Heart right ventricle (tissue), 16 donors: Measurements from ENCODE around the gene CCDC175. TPM values are rescaled to one million over a fixed set of nuclear protein-coding genes. Genes with fewer than 3 reads are reported as not detected.

Source experiments
- ATAC-seq, 8 donors: fragments of 200-7000 bp; cut with Tn5 transposase; one replicate each; pipeline ENCODE4 v1.9.1; 2020; ENCODE audit warnings: mild to moderate bottlenecking in 8 of 8, moderate library complexity in 8 of 8, moderate number of reproducible peaks in 1 of 8
- DNase-seq, 2 donors: peaks; one replicate each; pipeline ENCODE4 v3.0.0-alpha.2; 2020
- H3K27ac ChIP-seq, 10 donors: fragments of 200-600 bp; sonication (generic) in 2 of 10; one replicate each; pipeline versions ENCODE4 v1.5.0 to v1.8.0; 2020 to 2022; ENCODE audit warnings: mild to moderate bottlenecking in 3 of 10
- H3K27me3 ChIP-seq, 7 donors: fragments of 200-600 bp; one replicate each; pipeline ENCODE4 v1.8.0; 2021 to 2022; ENCODE audit warnings: mild to moderate bottlenecking in 2 of 7
- H3K36me3 ChIP-seq, 9 donors: fragments of 200-600 bp; sonication (generic) in 1 of 9; one replicate each; pipeline versions ENCODE4 v1.5.0 to v1.8.0; 2020 to 2022; ENCODE audit warnings: mild to moderate bottlenecking in 2 of 9
- H3K4me1 ChIP-seq, 9 donors: fragments of 200-600 bp; sonication (generic) in 1 of 9; one replicate each; pipeline versions ENCODE4 v1.5.0 to v1.8.0; 2020 to 2022; ENCODE audit warnings: mild to moderate bottlenecking in 4 of 9
- H3K4me3 ChIP-seq, 10 donors: fragments of 200-600 bp; sonication (generic) in 2 of 10; one replicate each; pipeline versions ENCODE4 v1.5.0 to v1.8.0; 2020 to 2022; ENCODE audit warnings: mild to moderate bottlenecking in 7 of 10, moderate library complexity in 2 of 10
- H3K9me3 ChIP-seq, 11 donors: fragments of 200-600 bp in 10 of 11; sonication (generic) in 2 of 11; one replicate each; pipeline versions ENCODE4 v1.5.0 to v1.8.0; 2013 to 2022; ENCODE audit warnings: mild to moderate bottlenecking in 2 of 11, control low read depth in 1 of 11, moderate library complexity in 1 of 11
- WGBS, 2 donors: extraction: QIAGEN DNeasy Blood & Tissue Kit; methylation state at CpG; one replicate each; pipeline ENCODE4 v1.1.7; 2013; ENCODE audit warnings: inconsistent platforms in 1 of 2; 5-methylcytosine and 5-hydroxymethylcytosine counted together
- intact Hi-C, 10 donors: fragments of 100-400 bp; cut with DNase I; formaldehyde crosslinking; loops; one replicate each; pipeline versions ENCODE4 v1.11.1 to v1.14.2; 2022
- polyA plus RNA-seq, 2 donors: library from polyadenylated mRNA; stranded (reverse); fragments of 200-250 nt; gene quantifications; one replicate each; pipeline ENCODE4 v1.2.3, GENCODE V29; 2013
- total RNA-seq, 10 donors: library from RNA; stranded (reverse); fragmentation: NEBNext Ultra II Directional in 3 of 10; extraction: Animal tissue kit (Norgen Biotek cat#: 25700) in 3 of 10; gene quantifications; one replicate each; pipeline versions ENCODE4 v1.2.1 to v1.2.4, GENCODE V29; 2021 to 2023
- TF ChIP-seq, protein P1 (sequence below), 9 donors: fragments of 200-600 bp; sonication (generic) in 2 of 9; IDR thresholded peaks; one replicate each; pipeline versions ENCODE4 v1.5.0 to v1.8.0; 2021 to 2022; ENCODE audit warnings: antibody characterized with exemption in 9 of 9, mild to moderate bottlenecking in 5 of 9, moderate library complexity in 1 of 9
- donor health status: Arrhythmogenic right ventricular cardiomyopathy.
- donor health status: ischemic (EF 13 %, LVEDD 7.1; RV severe dilation, severe dysfunction).
- donor health status: healthy with polysubstance abuse.
- donor health status: DM: no; HTN: yes; CAD: no.
- donor health status: DM: no; HTN: no; CAD: no.
- donor health status: ischemic (EF 25% LVEDD 6.9; RV normal size, moderate dysfunction).
- donor health status: ischemic (EF 25% LVEDD 5.7; RV mildly dilated, moderate dysfunction).
- donor health status: healthy.
- donor health status: DM: yes; HTN: yes; CAD: no.
- donor health status: Ischemic cardiomyopathy.
- donor health status: ischemic (EF 35%, LVEDD 5.7; RV mildly dilated, moderate dysfunction).
- donor health status: nonischemic (EF 11% LVEDD 7.7; RV severe dilation, severe dysfunction).
- donor health status: DM: yes; HTN: yes; CAD: no.
- donor health status: PGD.
- donor health status: ischemic (EF 29% LVEDD 5.4; RV normal size, mild dysfunction).
- donor health status: nonischemic (EF 23%, LVEDD 6.1; RV moderate dilation, normal function).

Gene CCDC175
- total and polyA plus RNA-seq, 12 donors: not detected

DNA sequence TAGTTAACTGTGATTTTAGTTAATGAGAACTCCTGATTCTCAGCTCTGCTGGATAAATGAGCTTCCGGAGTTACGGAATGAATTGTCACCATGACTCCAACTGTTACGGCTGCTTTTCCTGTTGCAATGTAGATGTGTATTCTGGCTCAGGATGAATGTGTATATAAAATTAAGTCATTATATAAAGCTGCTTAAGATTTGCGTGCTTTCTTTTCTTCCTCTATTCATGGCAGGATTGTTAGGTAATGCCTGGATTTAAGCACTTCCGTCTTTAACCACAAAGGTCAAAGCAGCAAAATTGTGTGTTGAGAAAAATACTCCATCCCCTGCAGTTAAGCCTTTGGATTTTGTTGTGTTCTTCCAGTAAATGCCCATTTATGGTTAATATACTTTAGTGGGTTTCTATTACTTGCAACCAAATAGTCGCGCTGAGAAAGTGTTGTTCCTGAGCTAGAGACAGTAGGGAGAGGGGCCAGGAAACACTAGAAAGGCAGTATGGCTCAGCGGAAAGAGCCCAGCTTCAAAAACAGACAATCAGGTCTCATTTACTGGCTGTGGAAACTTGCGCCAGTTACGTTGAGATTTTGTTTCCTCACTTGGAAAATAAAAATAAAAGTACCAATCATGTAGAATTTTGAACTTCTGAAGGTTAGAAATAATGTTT, 9.4 kb upstream of the CCDC175 start:
- Histone ChIP-seq H3K4me3 (peak overlapping the region in 1 of 10 donors; percentile 20), H3K36me3 (no peaks in the 10 kb centered on the region), H3K27ac (peak overlapping the region in 1 of 10 donors; percentile 6), H3K9me3 (no peaks in the 10 kb centered on the region), H3K27me3 (peaks cover 0 to 6% (median 0%) of the 10 kb centered on the region in 7 donors), H3K4me1 (peaks cover 0 to 9% (median 0%) of the 10 kb centered on the region in 9 donors)
- ATAC-seq (no peak), DNase-seq (no peak)
- intact Hi-C loops: no loop called here
- 77 to 81% methylated on average over 10 of the region's 10 CpGs for WGBS, 2 donors
- TF ChIP-seq, protein P1, sequence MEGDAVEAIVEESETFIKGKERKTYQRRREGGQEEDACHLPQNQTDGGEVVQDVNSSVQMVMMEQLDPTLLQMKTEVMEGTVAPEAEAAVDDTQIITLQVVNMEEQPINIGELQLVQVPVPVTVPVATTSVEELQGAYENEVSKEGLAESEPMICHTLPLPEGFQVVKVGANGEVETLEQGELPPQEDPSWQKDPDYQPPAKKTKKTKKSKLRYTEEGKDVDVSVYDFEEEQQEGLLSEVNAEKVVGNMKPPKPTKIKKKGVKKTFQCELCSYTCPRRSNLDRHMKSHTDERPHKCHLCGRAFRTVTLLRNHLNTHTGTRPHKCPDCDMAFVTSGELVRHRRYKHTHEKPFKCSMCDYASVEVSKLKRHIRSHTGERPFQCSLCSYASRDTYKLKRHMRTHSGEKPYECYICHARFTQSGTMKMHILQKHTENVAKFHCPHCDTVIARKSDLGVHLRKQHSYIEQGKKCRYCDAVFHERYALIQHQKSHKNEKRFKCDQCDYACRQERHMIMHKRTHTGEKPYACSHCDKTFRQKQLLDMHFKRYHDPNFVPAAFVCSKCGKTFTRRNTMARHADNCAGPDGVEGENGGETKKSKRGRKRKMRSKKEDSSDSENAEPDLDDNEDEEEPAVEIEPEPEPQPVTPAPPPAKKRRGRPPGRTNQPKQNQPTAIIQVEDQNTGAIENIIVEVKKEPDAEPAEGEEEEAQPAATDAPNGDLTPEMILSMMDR (IDR thresholded peaks at IDR 0.05): no peak

DNA sequence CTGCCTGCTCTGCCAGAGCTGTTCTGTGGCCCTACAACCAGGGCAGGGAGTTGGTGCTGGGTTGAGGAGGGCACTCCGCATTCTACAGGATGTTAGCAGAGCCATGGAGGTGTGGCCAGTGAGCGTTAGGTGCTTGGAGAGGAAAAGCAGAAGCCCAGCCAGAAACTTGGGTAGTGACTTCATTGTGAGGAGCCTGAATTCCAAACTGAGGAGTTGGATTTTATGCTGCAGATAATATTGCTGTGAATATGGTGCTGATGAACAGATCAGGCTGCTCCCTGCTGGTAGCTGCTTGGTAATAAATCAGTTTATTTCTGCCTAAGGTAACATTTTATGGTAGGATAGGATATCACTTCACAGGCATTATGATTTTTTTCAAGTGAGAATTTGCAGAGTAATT, 7.1 kb upstream of the CCDC175 start:
- Histone ChIP-seq H3K36me3 (no peaks in the 10 kb centered on the region), H3K27ac (no peak overlapping the region), H3K4me1 (peaks cover 0 to 9% (median 0%) of the 10 kb centered on the region in 9 donors), H3K9me3 (no peaks in the 10 kb centered on the region), H3K27me3 (peaks cover 0 to 18% (median 0%) of the 10 kb centered on the region in 7 donors), H3K4me3 (no peak overlapping the region)
- intact Hi-C loops: no loop called here
- ATAC-seq: peak in 1 of 8 donors; percentile 46
- WGBS, 2 donors: 13 to 20% methylated on average over 2 of the region's 2 CpGs
- TF ChIP-seq, protein P1 (IDR thresholded peaks at IDR 0.05): no peak
- DNase-seq: no peak

DNA sequence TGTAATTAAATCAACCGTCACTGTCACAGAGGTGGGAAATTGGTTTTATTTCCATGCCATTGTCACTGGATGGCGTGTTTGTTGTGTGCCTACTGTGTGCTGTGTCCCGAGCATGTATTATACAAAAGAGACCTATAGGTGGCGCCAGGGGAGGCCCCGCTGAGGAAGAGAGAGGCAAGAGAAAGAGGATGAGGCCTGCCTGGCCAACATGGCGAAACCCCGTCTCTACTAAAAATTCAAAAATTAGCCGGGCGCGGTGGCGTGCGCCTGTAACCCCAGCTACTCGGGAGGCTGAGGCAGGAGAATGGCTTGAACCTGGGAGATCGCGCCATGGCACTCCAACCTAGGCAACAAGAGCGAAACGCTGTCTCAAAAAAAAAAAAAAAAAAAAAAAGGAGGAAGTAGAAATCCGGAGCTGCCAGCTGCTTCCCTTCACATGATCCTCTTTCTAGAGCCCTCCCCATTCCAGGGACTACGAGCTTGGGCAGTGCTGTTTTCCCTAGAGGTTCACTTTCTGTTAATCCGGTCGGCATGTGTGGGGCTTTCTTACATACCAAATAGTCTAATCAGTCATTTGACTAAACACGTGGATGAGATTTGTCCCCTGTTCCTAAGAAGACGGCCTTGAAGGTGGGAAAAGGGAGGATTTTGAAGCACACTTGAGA, 6.4 kb upstream of the CCDC175 start:
- peaks cover 0 to 9% (median 0%) of the 10 kb centered on the region in 9 donors for H3K4me1 ChIP-seq
- ATAC-seq (peak in 4 of 8 donors; percentile 41 to 84 (median 51)), DNase-seq (no peak)
- peak overlapping the region in 1 of 10 donors; percentile 8 for H3K4me3 ChIP-seq
- peaks cover 0 to 26% (median 5%) of the 10 kb centered on the region in 7 donors for H3K27me3 ChIP-seq
- H3K9me3 ChIP-seq: no peaks in the 10 kb centered on the region
- H3K36me3 ChIP-seq: no peaks in the 10 kb centered on the region
- TF ChIP-seq, protein P1 (IDR thresholded peaks at IDR 0.05): peak in 1 of 9 donors; percentile 10
- 80 to 84% methylated on average over 23 of the region's 23 CpGs for WGBS, 2 donors
- H3K27ac ChIP-seq: no peak overlapping the region
- intact Hi-C loops: no loop called here

DNA sequence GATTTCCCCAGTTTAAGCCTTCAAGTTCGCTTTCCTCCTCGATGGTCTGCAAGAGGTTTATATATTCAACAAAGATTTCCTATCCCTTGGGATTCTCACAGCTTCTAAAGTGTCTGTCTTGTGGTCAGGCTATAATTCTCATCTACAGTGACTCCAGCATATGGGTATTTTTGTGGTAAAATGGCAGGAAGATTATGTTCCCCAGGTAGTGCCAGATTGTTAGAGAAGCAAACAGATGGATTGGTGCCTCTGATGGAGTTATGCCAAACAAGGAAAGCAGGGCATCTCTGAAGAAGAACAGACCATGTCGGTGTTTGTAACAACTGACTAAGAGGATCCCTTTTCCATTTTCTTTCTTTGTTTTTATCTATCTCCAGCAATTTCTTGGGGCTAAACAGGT, 5.5 kb upstream of the CCDC175 start:
- H3K4me3 ChIP-seq: no peak overlapping the region
- H3K9me3 ChIP-seq: no peaks in the 10 kb centered on the region
- peaks cover 0 to 34% (median 9%) of the 10 kb centered on the region in 7 donors for H3K27me3 ChIP-seq
- no peak for DNase-seq
- no peak for ATAC-seq
- H3K36me3 ChIP-seq: no peaks in the 10 kb centered on the region
- peaks cover 0 to 9% (median 0%) of the 10 kb centered on the region in 9 donors for H3K4me1 ChIP-seq
- 79 to 89% methylated on average over 3 of the region's 3 CpGs for whole genome bisulfite sequencing, 2 donors
- intact Hi-C loops: no loop called here
- TF ChIP-seq, protein P1 (IDR thresholded peaks at IDR 0.05): no peak
- H3K27ac ChIP-seq: no peak overlapping the region
